ENCODE results near the gene ASB13.

Gene ASB13

GRCh38 chr10:5666008-5666840 lies at the start of gene ASB13:
Gene ASB13 (minus strand): TSS chr10:5666595. CDS start chr10:5666551, 44 bp downstream.
- H3K4me3 ChIP-seq (ENCODE audit: low read depth, low read length), result peak within 1 kb of the TSS; percentile 76
- TF ChIP-seq CTCF (IDR thresholded peaks at IDR 0.05; ENCODE audit: low read depth, low read length), result no peak

GRCh38 chr10:5711642-5712041 lies 45.2 kb upstream of the ASB13 start:
- H3K4me3 ChIP-seq (ENCODE audit: low read depth, low read length), result no peak overlapping the region
- no peak for TF ChIP-seq CTCF (IDR thresholded peaks at IDR 0.05; ENCODE audit: low read depth, low read length)

GRCh38 chr10:5710859-5711258 lies 44.5 kb upstream of the ASB13 start:
- H3K4me3 ChIP-seq (ENCODE audit: low read depth, low read length), result no peak overlapping the region
- no peak for TF ChIP-seq CTCF (IDR thresholded peaks at IDR 0.05; ENCODE audit: low read depth, low read length)

- H3K4me3 ChIP-seq (ENCODE audit: low read depth, low read length), result no peak overlapping the region
- TF ChIP-seq CTCF (IDR thresholded peaks at IDR 0.05; ENCODE audit: low read depth, low read length), result no peak
Measured at GRCh38 chr10:5709865-5710264, 43.5 kb upstream of the ASB13 start.

GRCh38 chr10:5708356-5708755 lies 42.0 kb upstream of the ASB13 start:
- H3K4me3 ChIP-seq (ENCODE audit: low read depth, low read length), result no peak overlapping the region
- TF ChIP-seq CTCF (IDR thresholded peaks at IDR 0.05; ENCODE audit: low read depth, low read length), result no peak

GRCh38 chr10:5698062-5698461 lies 31.7 kb upstream of the ASB13 start:
- TF ChIP-seq CTCF (IDR thresholded peaks at IDR 0.05; ENCODE audit: low read depth, low read length), result no peak
- H3K4me3 ChIP-seq (ENCODE audit: low read depth, low read length), result no peak overlapping the region

GRCh38 chr10:5697342-5697741 lies 30.9 kb upstream of the ASB13 start:
- TF ChIP-seq CTCF (IDR thresholded peaks at IDR 0.05; ENCODE audit: low read depth, low read length), result no peak
- H3K4me3 ChIP-seq (ENCODE audit: low read depth, low read length), result no peak overlapping the region

Data from WI38 (cell line).